Medulla oblongata (tissue), 1 donor: ENCODE data around the gene PIP5KL1.

Experiments used
- DNase-seq: peaks from one replicate; pipeline ENCODE4 v3.0.0-alpha.2; 2015; ENCODE audit errors: extremely low spot score

PIP5KL1 gene

GRCh38 chr9:127931092-127931881 is 710 bp upstream of the PIP5KL1 start:
- DNase-seq = no peak

GRCh38 chr9:127929625-127929979 is 975 bp downstream of the PIP5KL1 start:
- DNase-seq = no peak

DNA sequence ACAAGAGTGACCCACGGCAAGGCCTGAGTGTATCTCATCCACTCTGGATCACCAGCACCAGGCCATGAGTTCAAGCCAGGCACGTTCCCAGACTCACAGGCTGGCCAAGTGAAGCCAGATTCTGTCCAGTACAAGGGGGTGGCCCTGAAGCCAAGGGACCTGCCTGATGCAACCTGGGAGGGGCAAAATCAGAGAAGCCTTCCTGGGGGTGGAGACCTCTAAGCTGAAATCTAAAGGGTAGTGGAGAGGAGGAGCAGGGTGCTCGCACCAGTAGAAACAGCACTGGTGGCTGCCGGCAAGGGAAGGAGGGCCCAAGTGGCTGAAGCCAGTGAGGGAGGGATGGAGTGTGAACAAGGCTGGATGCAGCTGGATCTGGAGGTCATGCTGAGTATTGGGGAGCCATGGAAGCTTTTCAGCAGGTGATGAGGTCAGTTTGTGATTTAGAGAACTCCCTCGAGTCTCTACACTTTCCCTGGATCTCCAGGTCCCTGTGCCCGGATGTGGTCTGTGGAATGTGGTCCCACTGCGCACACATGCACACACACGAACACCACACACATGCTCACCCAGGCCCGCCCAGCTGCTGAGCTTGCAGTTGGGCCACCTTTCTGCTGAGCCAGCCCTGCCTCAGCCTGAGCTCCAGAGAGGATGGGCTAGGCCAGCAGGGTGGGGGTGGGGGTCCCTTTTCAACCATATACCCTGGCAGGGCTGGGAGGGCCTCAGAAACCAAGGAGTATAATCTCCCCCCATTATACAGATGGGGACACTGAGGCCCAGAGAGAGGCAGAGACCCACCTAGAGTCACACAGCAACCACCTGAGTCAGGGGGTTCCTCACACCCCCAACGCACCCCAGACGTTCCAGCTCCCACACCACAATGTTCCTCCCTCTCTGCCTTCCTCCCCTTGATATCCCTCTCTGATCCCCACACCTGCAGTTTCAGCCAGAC is 1.6 kb downstream of the PIP5KL1 start:
- DNase-seq = no peak

DNA sequence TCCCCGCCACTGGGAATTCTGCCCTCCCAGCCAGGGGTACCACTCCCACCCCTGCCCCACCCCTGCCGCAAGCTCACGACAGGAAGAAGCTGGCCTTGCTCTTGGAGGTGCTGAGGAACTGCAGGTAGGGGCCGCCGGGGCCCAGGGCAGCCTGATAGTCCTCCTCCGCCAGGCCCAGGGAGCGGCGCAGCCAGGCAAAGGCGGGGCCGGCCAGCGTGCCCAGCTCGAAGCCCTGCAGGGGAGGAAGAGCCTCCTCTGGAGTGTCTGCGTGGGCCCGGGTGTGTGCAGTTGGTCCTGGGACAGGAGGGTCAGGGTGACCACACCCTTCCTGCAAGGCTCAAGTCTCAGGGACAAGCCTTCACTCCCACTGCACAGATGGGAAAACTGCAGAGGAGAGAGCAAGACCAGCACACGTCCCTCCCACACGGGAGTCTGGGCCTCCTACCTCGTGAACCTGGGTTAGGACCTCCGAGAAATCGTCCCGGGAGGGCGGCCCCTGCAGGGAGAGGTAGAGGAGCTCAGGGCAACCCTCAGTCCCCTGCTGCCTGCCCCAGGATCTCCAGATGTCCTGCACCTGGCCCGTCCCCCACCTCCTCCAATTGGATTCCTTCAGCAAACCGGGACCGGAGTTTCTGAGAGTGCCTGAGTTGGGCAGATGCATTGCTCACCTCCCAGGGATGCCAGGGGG is 2.4 kb downstream of the PIP5KL1 start:
- DNase-seq = no peak

DNA sequence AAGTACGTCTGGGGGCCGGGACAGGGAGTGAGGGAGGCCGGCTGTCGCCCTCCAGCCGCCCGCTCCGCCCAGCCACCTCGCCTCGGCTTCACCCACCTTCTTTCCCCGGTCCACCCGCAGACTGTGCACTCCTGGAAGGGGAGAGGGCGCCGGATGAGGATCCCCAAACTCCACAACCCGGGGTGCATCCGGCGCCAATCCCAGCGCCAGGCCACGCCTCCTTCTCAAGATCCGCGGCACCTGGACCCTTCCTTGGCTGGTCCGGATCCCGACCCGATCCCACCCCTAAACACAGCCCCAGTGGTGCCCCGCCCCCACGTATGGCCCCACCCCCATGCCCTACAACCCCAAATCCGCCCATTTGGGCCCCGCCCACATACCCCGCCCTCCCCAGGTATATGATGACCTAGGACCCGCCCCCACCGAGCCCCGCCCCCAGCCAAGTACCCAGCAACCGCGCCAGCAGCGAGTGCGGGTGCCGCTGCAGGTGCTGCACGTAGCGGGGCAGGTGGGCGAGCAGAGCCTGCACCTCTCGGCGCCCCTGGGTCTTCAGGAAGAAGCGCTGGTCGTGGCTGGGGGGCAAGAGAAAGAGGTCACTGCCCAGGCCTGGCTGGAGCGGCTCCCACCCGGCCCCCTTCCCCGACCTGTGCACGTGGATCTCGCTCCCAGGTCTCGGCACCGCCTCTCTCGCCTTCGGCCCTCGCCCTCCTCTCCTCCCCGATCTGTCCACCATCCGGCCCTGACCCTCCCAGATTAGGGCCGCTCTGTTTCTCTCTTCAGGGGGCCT is 3.2 kb downstream of the PIP5KL1 start:
- no peak for DNase-seq

DNA sequence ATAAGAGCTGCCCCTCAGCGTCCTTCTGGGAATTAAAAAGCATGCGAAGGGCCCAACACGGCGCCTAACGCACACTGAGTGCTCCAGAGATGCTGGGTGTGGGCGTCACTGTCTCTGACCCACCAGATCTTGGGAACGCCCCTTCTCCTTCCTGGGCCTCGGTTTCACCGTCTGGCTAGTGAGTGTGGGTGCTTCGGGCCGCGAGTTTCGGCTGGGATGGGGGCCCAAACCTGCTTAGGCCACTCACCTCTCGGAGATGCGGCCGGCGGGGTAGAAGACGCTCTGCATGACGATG is 3.7 kb downstream of the PIP5KL1 start:
- DNase-seq = no peak

- no peak for DNase-seq
Measured at GRCh38 chr9:127925959-127926905, 4.3 kb downstream of the PIP5KL1 start.

DNA sequence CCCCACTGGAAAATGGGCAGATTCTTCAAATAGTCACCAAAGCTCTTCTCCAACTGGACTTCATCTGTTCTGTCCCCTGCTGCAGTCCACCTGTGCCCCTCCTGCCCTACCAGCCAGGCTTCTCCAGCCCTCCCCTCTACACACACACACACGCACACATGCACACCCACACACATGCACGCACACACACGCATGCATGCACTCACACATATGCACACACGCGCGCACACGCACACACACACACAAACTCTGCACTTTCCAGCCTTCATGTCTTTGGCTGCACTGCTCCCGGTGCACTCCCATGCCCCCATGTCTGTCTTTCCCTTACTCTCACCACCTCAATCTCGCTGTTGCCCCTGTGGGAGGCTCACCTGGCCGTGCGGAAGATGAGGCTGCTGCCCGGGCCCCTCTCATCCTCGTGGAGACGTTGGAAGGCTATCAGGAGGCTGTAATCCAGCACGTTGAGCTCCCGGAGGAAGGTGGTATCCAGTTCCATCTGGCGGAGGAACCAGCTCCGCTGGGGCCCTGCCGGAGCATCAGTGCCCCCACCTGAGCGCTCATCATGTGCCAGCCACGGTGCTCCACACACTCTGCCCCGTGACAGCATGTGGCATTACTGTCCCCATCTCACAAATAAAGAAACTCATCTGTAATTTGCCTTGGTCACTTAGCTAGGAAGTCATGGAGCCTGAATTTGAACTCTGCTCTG is 5.7 kb downstream of the PIP5KL1 start:
- no peak for DNase-seq

GRCh38 chr9:127923771-127924170 is 6.8 kb downstream of the PIP5KL1 start:
- DNase-seq = no peak

DNA sequence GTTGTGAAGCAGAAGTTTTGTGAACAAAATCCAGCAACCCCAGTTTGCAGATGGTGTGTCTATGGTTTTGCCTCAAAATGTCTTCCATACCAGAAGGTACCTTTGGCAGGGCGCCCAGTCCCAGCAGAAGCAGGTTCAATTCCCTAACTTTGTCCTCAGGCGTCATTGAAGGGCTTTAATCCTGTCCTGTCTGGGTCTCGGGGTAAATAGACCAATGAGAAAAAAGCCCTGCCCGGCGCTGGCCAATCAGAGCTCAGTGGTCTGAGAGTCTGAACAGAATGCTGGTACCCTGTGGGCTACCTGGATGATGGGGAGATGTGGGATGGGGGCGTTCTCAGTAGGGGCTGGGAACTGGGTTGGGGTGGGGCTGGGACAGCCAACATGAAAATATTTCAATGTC is 7.5 kb downstream of the PIP5KL1 start:
- no peak for DNase-seq

DNA sequence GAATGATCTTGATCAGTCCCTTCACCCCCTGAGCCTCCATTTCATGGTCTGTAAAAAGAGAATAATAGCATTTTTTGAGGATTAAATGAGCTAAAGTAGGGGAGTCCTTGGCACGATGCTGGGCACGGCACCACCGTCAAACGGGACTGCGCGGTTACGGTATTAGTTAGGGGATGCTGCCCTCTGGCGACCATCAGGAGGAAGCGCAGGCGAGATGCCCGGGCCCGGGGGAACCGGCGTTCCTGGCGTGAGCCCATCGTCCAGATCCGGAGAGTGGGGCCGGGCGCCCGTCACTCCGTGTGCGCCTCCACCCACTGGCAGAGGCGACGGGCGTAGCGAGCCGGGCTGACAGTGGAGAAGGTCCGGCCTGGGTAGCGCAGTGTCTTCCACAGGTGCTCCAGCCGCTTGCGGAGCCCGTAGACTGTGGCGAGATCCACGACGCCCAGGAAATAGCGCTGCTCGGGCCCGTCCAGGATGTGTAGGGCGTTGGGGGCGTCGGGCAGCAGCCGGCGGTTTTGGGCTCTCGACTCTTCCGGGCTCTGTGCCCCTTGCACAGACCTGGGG is 8.9 kb downstream of the PIP5KL1 start:
- DNase-seq = peak; percentile 63

DNA sequence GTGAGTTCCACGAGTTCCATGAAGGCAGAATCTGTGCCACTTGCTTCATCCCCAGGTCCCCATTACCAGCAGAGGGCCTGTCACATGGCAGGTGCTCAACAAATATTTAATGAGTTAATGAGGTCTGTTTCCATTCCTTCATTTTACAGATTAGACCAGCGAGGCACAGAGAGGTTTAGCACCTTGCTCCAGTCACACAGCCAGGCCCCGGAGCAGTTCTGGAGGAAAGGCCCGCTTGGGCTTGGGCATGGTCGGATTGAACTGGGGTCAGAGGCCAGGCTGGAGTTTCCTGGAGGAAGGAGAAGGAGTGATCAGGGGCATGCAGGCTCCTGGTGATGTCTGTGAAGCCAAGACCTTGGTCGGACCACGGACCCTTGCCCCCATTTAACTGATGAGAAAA is 9.8 kb downstream of the PIP5KL1 start:
- DNase-seq = no peak

DNA sequence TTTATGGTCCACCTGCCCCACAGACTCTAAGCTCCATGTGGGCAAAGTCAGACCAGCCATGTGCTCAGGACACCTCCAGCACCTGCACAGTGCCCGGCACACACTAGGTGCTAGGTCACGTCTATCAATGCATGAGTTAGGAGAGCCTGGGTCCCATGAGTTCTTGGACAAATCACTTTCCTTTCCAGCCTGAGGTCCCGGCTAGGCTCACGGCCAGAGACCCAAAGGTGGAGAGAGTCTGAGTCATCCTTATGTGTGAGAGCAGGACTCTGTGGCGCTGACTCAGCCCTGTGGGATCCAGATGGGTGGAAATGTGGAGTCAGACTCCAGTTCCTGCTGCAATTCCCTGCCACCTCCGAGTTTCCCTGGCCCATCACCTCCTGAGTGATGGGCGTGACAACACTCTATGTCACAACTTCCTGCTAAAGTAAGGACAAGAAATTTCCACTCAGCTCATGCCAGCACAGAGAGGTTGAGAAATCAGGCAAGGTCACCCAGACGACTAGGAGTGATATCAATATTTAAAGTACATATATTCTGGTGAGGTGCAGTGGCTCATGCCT is 11.2 kb downstream of the PIP5KL1 start:
- DNase-seq = no peak

GRCh38 chr9:127918183-127919107 is 12.1 kb downstream of the PIP5KL1 start:
- peak; percentile 32 for DNase-seq

- peak; percentile 41 for DNase-seq
Measured at GRCh38 chr9:127917603-127918002, 13.0 kb downstream of the PIP5KL1 start.

GRCh38 chr9:127916720-127917581 is 13.6 kb downstream of the PIP5KL1 start, which contains the start of gene ST6GALNAC4:
Gene ST6GALNAC4, minus strand, starts transcription at chr9:127917041. Its CDS starts 622 bp downstream, at chr9:127916419.
- DNase-seq = peak; percentile 94
